Naive B cell (primary cell): ENCODE measurements around the gene TRPM1. TPM values are rescaled to one million over a fixed set of nuclear protein-coding genes. Genes with fewer than 3 reads are reported as not detected.
A peak's percentile ranks its signal among the peaks of the same experiment; 100 is the strongest.

ENCODE experiments used
- ATAC-seq, 2 donors: fragments of 150-1000 bp; cut with Tn5 transposase; 2 replicates each; pipeline ENCODE4 v1.10.0; 2021; ENCODE audit warnings: low read depth in 2 of 2, mild to moderate bottlenecking in 2 of 2, moderate library complexity in 2 of 2
- DNase-seq: peaks from one replicate; pipeline ENCODE4 v3.0.0; 2022
- H3K27ac Mint-ChIP-seq, 6 donors: one replicate each; pipeline ENCODE4 v1.8.0; 2020 to 2022; ENCODE audit warnings: mild to moderate bottlenecking in 6 of 6, mixed read lengths in 6 of 6, moderate library complexity in 5 of 6, inconsistent platforms in 2 of 6
- H3K27me3 Mint-ChIP-seq, 3 donors: one replicate each; pipeline ENCODE4 v1.8.0; 2021 to 2022; ENCODE audit warnings: mixed read lengths in 3 of 3, mild to moderate bottlenecking in 1 of 3
- H3K36me3 Mint-ChIP-seq, 2 donors: one replicate each; pipeline ENCODE4 v1.8.0; 2020 to 2022; ENCODE audit warnings: mixed read lengths in 2 of 2, inconsistent platforms in 1 of 2, mild to moderate bottlenecking in 1 of 2
- H3K4me1 Mint-ChIP-seq, 3 donors: one replicate each; pipeline ENCODE4 v1.8.0; 2020 to 2022; ENCODE audit warnings: mixed read lengths in 3 of 3, inconsistent platforms in 1 of 3, mild to moderate bottlenecking in 1 of 3, moderate library complexity in 1 of 3
- H3K4me3 Mint-ChIP-seq, 8 donors: one replicate each; pipeline ENCODE4 v1.8.0; 2020 to 2022; ENCODE audit warnings: mild to moderate bottlenecking in 8 of 8, mixed read lengths in 8 of 8, moderate library complexity in 8 of 8, inconsistent platforms in 2 of 8
- H3K9me3 Mint-ChIP-seq, 7 donors: one replicate each; pipeline ENCODE4 v1.8.0; 2020 to 2022; ENCODE audit warnings: mixed read lengths in 7 of 7, mild to moderate bottlenecking in 5 of 7, inconsistent platforms in 2 of 7, moderate library complexity in 1 of 7
- polyA plus RNA-seq, 6 donors: library from polyadenylated mRNA; unstranded; fragments of 300-500 nt; fragmentation: Illumina TruSeq; gene quantifications; one replicate each; pipeline ENCODE4 v1.2.3, GENCODE V29; 2021; ENCODE audit warnings: low read depth in 6 of 6

The TRPM1 gene
- polyA plus RNA-seq = under 1 TPM in 4 of 6 donors, not detected in 2; 0.05 to 0.12 (median 0.09) TPM

DNA sequence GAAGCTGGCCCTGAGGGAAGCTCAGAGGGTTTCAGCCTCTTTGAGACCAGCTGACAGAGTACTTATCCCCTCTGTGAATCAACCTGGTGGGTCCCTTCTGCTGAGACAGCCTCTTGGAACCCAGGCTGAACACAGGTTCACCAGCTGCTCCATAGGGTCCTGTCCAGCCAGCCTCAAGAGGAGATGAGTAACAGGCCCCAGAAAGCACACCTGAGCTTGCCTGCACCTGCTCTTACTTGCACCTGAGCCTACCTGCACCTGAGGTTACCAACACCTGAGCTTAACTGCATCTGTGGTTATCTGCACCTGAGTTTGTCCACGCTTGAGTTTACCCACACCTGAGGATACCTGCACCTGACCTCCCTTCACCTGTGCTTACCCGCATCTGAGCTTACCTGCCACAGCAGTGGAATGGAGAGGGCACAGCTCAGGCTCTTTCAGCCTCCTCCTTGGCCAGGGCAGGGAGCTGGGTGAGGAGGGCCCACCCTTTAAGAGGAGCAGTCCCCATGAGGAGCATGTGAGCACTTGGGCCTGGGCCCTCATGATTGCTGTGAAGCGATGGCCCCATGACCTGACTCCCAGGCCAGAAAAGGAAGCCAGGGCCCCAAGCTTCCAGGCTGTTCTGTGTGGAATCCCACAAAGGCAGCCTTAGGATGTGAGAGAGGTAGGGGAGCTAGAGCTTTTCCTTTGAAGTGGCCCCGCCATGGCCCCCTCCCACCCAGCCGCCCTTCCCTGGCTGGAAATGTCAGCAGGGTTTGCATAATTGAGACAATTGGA lies at the start of gene TRPM1:
TSS of gene TRPM1 (minus strand) at position 464 of the 777 bp plus-strand sequence. CDS start 20,370 bp downstream, outside the sequence.
- Mint-ChIP-seq H3K27ac (peak within 1 kb of the TSS in 2 of 6 donors; percentile 69 to 88), H3K4me1 (peaks cover 34 to 40% (median 38%) of the 10 kb centered on the region in 3 donors), H3K27me3 (no peaks in the 10 kb centered on the region), H3K4me3 (peak within 1 kb of the TSS in 5 of 8 donors; percentile 9 to 77 (median 61)), H3K36me3 (no peaks in the 10 kb centered on the region), H3K9me3 (no peaks in the 10 kb centered on the region)
- no peak for ATAC-seq
- DNase-seq = no peak

DNA sequence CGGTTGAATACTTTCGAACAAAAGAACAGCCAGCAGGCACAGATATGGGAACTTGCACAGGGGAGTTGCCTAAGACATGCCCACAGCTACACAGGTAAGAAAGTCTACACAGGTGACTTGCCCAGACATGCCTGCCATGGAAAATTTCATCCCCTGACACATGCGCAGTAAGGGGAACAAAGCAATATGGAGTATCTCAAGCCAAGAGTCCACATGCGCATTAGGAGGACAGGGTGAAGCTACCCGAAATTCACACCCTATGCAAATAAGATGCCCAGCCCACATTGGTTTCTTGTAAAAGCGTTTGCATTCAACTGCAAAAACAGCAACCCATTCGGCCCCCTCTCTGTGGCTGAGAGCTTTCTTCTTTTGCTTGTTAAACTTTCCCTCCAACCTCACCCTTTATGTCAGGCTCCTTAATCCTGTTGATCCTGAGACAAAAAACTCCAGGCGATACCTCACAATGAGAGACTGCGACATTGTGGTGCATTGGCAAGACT lies 49.3 kb upstream of the TRPM1 start:
- peak overlapping the region in 1 of 6 donors; percentile 42 for H3K27ac Mint-ChIP-seq
- DNase-seq = no peak
- H3K36me3 Mint-ChIP-seq = no peaks in the 10 kb centered on the region
- no peaks in the 10 kb centered on the region for H3K9me3 Mint-ChIP-seq
- H3K27me3 Mint-ChIP-seq = peaks cover 0 to 17% (median 8%) of the 10 kb centered on the region in 3 donors
- H3K4me3 Mint-ChIP-seq = no peak overlapping the region
- no peak for ATAC-seq
- peaks cover 0 to 4% (median 0%) of the 10 kb centered on the region in 3 donors for H3K4me1 Mint-ChIP-seq

DNA sequence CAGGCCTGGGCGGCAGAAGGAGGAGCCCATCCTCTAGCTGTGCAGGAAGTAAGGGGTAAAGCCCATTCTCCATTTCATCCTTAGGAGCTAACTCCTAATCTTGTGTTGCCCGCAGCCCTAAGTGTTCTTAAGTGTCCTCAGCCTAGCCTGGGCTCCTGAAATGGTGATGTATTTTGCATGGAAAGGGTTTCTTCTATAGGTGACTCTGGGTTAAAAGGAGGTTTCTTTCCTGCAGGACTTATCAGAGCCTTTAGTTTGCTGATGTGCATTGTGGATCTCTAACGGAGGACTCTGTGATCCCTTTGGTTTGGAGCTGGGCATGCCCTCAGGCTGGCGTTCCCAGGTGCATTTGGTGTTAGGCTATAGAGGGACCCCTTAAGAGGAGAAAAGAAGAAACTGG lies 48.5 kb upstream of the TRPM1 start:
- ATAC-seq (no peak), DNase-seq (no peak)
- no peaks in the 10 kb centered on the region for H3K36me3 Mint-ChIP-seq
- H3K27ac Mint-ChIP-seq = no peak overlapping the region
- H3K9me3 Mint-ChIP-seq = no peaks in the 10 kb centered on the region
- H3K27me3 Mint-ChIP-seq = peaks cover 0 to 17% (median 8%) of the 10 kb centered on the region in 3 donors
- peaks cover 0 to 4% (median 0%) of the 10 kb centered on the region in 3 donors for H3K4me1 Mint-ChIP-seq
- no peak overlapping the region for H3K4me3 Mint-ChIP-seq

- Mint-ChIP-seq H3K9me3 (no peaks in the 10 kb centered on the region), H3K4me1 (peaks cover 0 to 4% (median 0%) of the 10 kb centered on the region in 3 donors), H3K36me3 (no peaks in the 10 kb centered on the region), H3K27me3 (peaks cover 0 to 17% (median 8%) of the 10 kb centered on the region in 3 donors), H3K27ac (no peak overlapping the region), H3K4me3 (no peak overlapping the region)
- ATAC-seq (no peak), DNase-seq (no peak)
Observed at GRCh38 chr15:31149088-31149505, 47.6 kb upstream of the TRPM1 start.

GRCh38 chr15:31148297-31149087 lies 47.0 kb upstream of the TRPM1 start:
- DNase-seq (no peak), ATAC-seq (no peak)
- H3K9me3 Mint-ChIP-seq = no peaks in the 10 kb centered on the region
- H3K4me1 Mint-ChIP-seq = peaks cover 0 to 4% (median 0%) of the 10 kb centered on the region in 3 donors
- H3K4me3 Mint-ChIP-seq = peak overlapping the region in 1 of 8 donors; percentile 35
- H3K36me3 Mint-ChIP-seq = no peaks in the 10 kb centered on the region
- H3K27me3 Mint-ChIP-seq = peaks cover 0 to 17% (median 8%) of the 10 kb centered on the region in 3 donors
- H3K27ac Mint-ChIP-seq = no peak overlapping the region

GRCh38 chr15:31147944-31148296 lies 46.4 kb upstream of the TRPM1 start:
- DNase-seq = no peak
- H3K27ac Mint-ChIP-seq = peak overlapping the region in 1 of 6 donors; percentile 53
- peaks cover 0 to 17% (median 8%) of the 10 kb centered on the region in 3 donors for H3K27me3 Mint-ChIP-seq
- no peaks in the 10 kb centered on the region for H3K9me3 Mint-ChIP-seq
- no peaks in the 10 kb centered on the region for H3K36me3 Mint-ChIP-seq
- no peak for ATAC-seq
- H3K4me1 Mint-ChIP-seq = peaks cover 0 to 4% (median 0%) of the 10 kb centered on the region in 3 donors
- no peak overlapping the region for H3K4me3 Mint-ChIP-seq

DNA sequence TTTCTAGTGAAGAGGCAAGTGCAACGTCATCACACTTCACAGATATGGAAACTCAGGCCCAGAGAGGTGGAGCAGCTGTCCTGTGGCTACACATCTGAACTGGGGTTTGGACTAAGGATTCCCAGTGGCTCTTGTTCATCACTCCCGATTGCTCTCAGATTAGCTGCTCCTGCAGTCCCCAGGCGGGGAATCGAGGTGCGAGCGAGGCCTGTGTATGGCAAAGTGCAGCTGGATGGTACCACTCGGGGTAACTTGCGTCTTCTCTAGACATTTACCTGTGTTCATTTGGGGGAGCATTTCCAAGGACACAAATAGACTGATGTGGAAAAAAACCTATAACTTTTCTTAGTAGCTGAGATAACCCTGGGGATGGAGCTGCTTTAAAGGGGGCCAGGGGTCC lies 45.9 kb upstream of the TRPM1 start:
- no peaks in the 10 kb centered on the region for H3K36me3 Mint-ChIP-seq
- H3K27ac Mint-ChIP-seq = peak overlapping the region in 1 of 6 donors; percentile 53
- H3K27me3 Mint-ChIP-seq = peaks cover 0 to 17% (median 8%) of the 10 kb centered on the region in 3 donors
- no peaks in the 10 kb centered on the region for H3K9me3 Mint-ChIP-seq
- H3K4me3 Mint-ChIP-seq = no peak overlapping the region
- peaks cover 0 to 4% (median 0%) of the 10 kb centered on the region in 3 donors for H3K4me1 Mint-ChIP-seq
- DNase-seq (no peak), ATAC-seq (no peak)

DNA sequence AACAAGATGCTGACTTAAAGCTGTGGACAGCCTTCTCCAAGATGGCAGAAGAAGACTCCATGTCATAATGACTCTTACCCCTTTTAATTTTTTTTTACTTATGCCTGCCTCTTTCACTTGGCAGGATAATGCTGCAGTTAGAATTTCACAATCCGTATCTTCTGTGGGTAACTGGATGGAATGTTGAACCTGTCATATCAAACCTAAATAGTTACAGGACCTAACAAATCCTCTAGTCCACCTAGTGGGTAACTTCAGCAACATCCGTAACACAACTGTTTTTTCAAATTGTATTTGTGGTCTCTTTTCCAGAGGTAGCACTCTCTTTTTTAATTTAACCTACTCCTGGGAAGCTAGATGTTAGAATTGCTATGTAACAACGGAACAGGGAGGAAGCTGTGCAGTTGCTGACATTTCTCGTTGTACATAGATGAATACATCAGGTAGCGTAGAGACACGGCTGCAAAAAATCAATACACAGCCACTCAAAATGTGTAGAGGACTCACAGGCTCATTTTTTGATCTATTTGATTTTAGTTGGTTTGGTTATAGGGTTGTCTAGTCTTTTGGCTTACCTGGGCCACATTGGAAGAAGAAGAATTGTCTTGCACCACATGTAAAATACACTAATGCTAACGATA lies 43.9 kb upstream of the TRPM1 start:
- no peaks in the 10 kb centered on the region for H3K36me3 Mint-ChIP-seq
- DNase-seq = no peak
- H3K9me3 Mint-ChIP-seq = no peaks in the 10 kb centered on the region
- H3K4me1 Mint-ChIP-seq = peaks cover 0 to 4% (median 0%) of the 10 kb centered on the region in 3 donors
- no peak overlapping the region for H3K27ac Mint-ChIP-seq
- H3K27me3 Mint-ChIP-seq = peaks cover 0 to 11% (median 0%) of the 10 kb centered on the region in 3 donors
- ATAC-seq = no peak
- no peak overlapping the region for H3K4me3 Mint-ChIP-seq

DNA sequence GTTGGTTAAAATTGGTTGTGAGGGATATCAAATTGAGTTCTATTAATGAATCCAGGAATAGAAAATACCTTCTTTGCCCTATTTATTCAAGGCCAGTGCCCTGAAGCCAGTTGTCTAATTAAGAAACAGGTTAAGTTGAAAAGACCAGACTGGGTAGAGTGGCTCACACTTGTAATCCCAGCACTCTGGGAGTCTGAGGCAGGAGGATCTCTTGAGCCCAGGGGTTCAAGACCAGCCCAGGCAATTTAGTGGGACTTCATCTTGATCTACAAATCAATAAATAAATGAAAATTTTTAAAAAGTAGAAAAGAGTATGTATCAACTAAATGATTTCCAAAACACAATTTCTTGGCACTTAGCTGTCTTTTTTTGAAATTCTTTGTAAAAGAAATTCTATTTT lies 40.3 kb upstream of the TRPM1 start:
- H3K4me1 Mint-ChIP-seq = no peaks in the 10 kb centered on the region
- DNase-seq (no peak), ATAC-seq (no peak)
- H3K36me3 Mint-ChIP-seq = no peaks in the 10 kb centered on the region
- no peak overlapping the region for H3K27ac Mint-ChIP-seq
- H3K9me3 Mint-ChIP-seq = no peaks in the 10 kb centered on the region
- H3K27me3 Mint-ChIP-seq = peaks cover 0 to 5% (median 0%) of the 10 kb centered on the region in 3 donors
- H3K4me3 Mint-ChIP-seq = no peak overlapping the region

GRCh38 chr15:31136607-31137328 lies 35.2 kb upstream of the TRPM1 start:
- Mint-ChIP-seq H3K36me3 (no peaks in the 10 kb centered on the region), H3K27me3 (peaks cover 0 to 9% (median 5%) of the 10 kb centered on the region in 3 donors), H3K4me3 (no peak overlapping the region), H3K9me3 (peaks cover 0 to 7% (median 0%) of the 10 kb centered on the region in 7 donors), H3K27ac (no peak overlapping the region), H3K4me1 (peaks cover 0 to 3% (median 2%) of the 10 kb centered on the region in 3 donors)
- DNase-seq (no peak), ATAC-seq (no peak)

- Mint-ChIP-seq H3K4me3 (peak overlapping the region in 1 of 8 donors; percentile 72), H3K27ac (peak overlapping the region in 1 of 6 donors; percentile 54), H3K36me3 (no peaks in the 10 kb centered on the region), H3K9me3 (peaks cover 0 to 7% (median 0%) of the 10 kb centered on the region in 7 donors), H3K4me1 (peaks cover 0 to 3% (median 2%) of the 10 kb centered on the region in 3 donors), H3K27me3 (peaks cover 0 to 9% (median 5%) of the 10 kb centered on the region in 3 donors)
- DNase-seq (no peak), ATAC-seq (no peak)
Observed at GRCh38 chr15:31136016-31136415, 34.5 kb upstream of the TRPM1 start.

DNA sequence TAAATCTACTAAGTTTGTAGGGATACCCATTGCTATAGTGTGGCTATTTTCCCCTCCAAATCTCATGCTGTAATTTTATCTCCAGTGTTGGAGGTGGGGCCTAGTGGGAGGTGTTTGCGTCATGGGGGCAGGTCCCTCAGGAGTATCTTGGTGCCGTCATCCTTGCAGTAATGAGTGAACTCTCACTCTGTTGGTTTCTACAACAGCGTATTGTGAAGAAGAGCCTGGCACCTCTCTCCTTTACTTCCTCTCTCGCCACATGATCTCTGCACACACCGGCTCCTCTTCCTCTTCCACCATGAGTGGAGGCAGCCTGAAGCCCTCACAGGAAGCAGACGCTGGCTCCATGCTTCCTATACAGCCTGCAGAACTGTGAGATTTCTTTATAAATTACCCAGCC lies 34.0 kb upstream of the TRPM1 start:
- DNase-seq = no peak
- no peak overlapping the region for H3K4me3 Mint-ChIP-seq
- no peaks in the 10 kb centered on the region for H3K36me3 Mint-ChIP-seq
- no peak for ATAC-seq
- peaks cover 0 to 7% (median 0%) of the 10 kb centered on the region in 7 donors for H3K9me3 Mint-ChIP-seq
- H3K27ac Mint-ChIP-seq = peak overlapping the region in 1 of 6 donors; percentile 54
- peaks cover 0 to 3% (median 2%) of the 10 kb centered on the region in 3 donors for H3K4me1 Mint-ChIP-seq
- peaks cover 0 to 9% (median 5%) of the 10 kb centered on the region in 3 donors for H3K27me3 Mint-ChIP-seq
